Adrenal gland (tissue), 5 donors: ENCODE measurements around the gene MAGI2.

Experiments
- POLR2A ChIP-seq, 2 donors: fragments of 450-650 bp; IDR thresholded peaks; one replicate each; pipeline ENCODE4 v1.6.1; 2017; ENCODE audit warnings: antibody characterized with exemption in 2 of 2, mild to moderate bottlenecking in 2 of 2, moderate library complexity in 1 of 2
- TF ChIP-seq, protein P1 (sequence below), 6 experiments: fragments of 450-650 bp in 4 of 6; fragments of 200-600 bp in 2 of 6; sonication (generic) in 1 of 6; IDR thresholded peaks; 1 replicate in 5 of 6; 2 replicates in 1 of 6; pipeline versions ENCODE4 v1.5.1 to v1.8.0; 2016 to 2021; ENCODE audit warnings: antibody characterized with exemption in 6 of 6, mild to moderate bottlenecking in 2 of 6, moderate library complexity in 1 of 6
- donor health status: DM: no; HTN: no; CAD: no.

DNA sequence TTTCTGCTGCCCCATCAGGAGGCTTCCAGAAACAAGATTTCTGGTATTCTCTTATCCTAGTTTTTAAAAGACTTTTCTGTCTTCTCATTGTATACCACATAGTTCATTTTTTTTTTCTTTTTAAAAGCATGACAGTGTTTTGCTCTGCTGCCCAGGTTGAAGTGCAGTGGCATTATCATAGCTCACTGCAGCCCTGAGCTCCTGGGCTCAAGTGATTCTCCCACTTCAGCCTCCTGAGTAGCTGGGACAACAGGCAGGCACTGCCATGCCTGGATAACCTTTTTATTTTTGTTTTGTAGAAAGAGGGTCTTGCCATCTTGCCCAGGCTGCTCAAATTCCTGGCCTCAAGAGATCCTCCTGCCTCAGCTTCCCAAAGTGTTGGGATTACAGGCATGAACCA lies 757.6 kb downstream of the MAGI2 start:
- TF ChIP-seq POLR2A (IDR thresholded peaks at IDR 0.05): no peak
- TF ChIP-seq, protein P1, sequence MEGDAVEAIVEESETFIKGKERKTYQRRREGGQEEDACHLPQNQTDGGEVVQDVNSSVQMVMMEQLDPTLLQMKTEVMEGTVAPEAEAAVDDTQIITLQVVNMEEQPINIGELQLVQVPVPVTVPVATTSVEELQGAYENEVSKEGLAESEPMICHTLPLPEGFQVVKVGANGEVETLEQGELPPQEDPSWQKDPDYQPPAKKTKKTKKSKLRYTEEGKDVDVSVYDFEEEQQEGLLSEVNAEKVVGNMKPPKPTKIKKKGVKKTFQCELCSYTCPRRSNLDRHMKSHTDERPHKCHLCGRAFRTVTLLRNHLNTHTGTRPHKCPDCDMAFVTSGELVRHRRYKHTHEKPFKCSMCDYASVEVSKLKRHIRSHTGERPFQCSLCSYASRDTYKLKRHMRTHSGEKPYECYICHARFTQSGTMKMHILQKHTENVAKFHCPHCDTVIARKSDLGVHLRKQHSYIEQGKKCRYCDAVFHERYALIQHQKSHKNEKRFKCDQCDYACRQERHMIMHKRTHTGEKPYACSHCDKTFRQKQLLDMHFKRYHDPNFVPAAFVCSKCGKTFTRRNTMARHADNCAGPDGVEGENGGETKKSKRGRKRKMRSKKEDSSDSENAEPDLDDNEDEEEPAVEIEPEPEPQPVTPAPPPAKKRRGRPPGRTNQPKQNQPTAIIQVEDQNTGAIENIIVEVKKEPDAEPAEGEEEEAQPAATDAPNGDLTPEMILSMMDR (IDR thresholded peaks at IDR 0.05): no peak
